HFF-Myc (cell line): ENCODE data around the gene TMEFF2.

Source experiments
- DNase-seq: peaks from one replicate; pipeline ENCODE4 v3.0.0-alpha.2; 2011; ENCODE audit warnings: low read depth; ENCODE audit errors: extremely low read depth
- H3K4me3 ChIP-seq: replicated peaks from 2 replicates; pipeline ENCODE4 v1.5.1; 2011; ENCODE audit warnings: low read depth, mild to moderate bottlenecking, control low read depth, low read length
- CTCF ChIP-seq: IDR thresholded peaks from 2 replicates; pipeline ENCODE4 v1.5.1; 2012; ENCODE audit warnings: mild to moderate bottlenecking, low read depth, low read length, control low read depth; ENCODE audit errors: missing control alignments

TMEFF2 gene

DNA sequence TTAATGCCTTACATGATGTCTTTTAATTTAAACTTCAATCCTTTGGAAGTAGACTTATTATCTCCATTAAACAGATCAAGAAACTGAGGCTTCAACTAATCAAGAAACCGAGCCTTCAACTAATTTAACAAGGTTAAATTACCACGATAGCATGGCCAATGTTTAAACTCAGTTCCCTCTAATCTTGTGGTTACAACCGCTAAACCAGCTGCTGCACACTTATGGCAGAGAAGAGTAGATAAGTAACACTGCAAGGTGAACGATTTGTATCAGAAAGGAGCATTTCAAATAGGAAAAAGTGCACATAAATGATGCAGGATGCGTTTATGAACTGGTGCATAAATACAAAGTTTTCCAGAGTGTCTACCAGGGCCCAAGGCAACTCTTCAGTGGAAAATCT lies 203.3 kb downstream of the TMEFF2 start:
- no peak overlapping the region for H3K4me3 ChIP-seq
- no peak for TF ChIP-seq CTCF
- no peak for DNase-seq

- no peak for DNase-seq
- no peak for TF ChIP-seq CTCF
- H3K4me3 ChIP-seq = no peak overlapping the region
These were observed 209.0 kb downstream of the TMEFF2 start for GRCh38 chr2:191985740-191986139.

DNA sequence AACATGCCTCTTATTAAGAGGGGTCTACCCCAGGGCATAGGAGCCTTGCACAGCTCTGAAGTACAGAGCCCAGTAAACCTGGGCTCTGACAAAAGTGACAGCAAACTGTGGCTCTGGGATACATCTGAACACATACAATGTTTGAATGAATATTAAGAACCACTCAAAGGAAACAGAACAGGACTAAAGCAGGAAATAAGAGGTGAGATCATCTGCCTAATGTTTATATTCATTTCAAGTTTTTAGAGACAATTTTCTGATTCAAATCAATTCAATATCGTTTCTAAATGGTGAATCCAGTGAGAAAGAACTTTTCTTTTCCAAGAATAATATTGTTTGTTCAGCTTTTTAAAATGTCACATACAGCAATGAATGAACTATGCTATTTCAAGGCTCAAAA lies 211.1 kb downstream of the TMEFF2 start:
- DNase-seq = no peak
- no peak for TF ChIP-seq CTCF
- no peak overlapping the region for H3K4me3 ChIP-seq

DNA sequence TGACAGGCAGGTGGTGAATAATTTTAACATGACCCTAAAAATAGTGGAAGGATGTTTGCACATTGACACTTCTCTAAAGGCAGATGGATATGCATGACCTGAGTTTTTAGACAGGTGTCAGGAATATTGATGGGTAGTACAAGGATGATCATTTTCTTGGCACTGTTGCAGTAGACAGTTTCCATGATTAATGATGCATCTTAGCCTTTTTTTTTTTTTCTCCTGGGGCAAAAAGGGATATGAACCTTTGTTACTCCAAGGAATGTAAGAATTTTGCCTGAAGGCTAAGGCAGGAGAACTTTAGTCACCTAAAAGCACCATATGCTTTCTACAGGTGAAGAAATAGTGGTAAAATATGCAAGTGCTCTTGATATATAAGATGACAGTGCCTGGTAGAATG lies 211.5 kb downstream of the TMEFF2 start:
- no peak overlapping the region for H3K4me3 ChIP-seq
- no peak for TF ChIP-seq CTCF
- DNase-seq = no peak

DNA sequence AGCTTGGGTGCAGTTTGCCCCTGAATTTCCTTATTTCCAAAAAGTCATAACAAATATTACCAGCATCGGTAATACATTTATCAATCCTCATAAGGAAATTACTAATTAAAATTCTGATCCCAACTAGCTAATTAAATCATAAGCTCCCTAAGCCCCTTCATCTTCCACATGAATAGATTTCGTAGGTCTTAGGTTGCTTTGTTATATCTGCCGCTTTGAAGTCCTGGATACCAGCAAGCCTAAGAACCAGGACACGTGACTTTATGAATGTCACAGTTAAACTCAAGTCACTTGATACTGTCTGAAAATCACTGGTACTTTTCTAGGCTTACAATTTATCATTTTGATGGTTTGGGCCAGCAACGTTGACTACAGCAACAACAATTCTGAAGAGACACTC lies 213.0 kb downstream of the TMEFF2 start:
- TF ChIP-seq CTCF = no peak
- no peak for DNase-seq
- H3K4me3 ChIP-seq = no peak overlapping the region

GRCh38 chr2:191980483-191980882 lies 214.2 kb downstream of the TMEFF2 start:
- no peak for TF ChIP-seq CTCF
- H3K4me3 ChIP-seq = no peak overlapping the region
- no peak for DNase-seq

- TF ChIP-seq CTCF = no peak
- no peak overlapping the region for H3K4me3 ChIP-seq
These were observed 215.5 kb downstream of the TMEFF2 start for GRCh38 chr2:191979221-191979730.

More at GRCh38 chr2:191979221-191979730, 215.5 kb downstream of the TMEFF2 start:
- no peak for DNase-seq
